ENCODE measurements around the gene DEFB125. TPM values are rescaled to one million over a fixed set of nuclear protein-coding genes. Genes with fewer than 3 reads are reported as not detected.

Gene DEFB125
- total RNA-seq, 2 donors from 2014 or later, result not detected

DNA sequence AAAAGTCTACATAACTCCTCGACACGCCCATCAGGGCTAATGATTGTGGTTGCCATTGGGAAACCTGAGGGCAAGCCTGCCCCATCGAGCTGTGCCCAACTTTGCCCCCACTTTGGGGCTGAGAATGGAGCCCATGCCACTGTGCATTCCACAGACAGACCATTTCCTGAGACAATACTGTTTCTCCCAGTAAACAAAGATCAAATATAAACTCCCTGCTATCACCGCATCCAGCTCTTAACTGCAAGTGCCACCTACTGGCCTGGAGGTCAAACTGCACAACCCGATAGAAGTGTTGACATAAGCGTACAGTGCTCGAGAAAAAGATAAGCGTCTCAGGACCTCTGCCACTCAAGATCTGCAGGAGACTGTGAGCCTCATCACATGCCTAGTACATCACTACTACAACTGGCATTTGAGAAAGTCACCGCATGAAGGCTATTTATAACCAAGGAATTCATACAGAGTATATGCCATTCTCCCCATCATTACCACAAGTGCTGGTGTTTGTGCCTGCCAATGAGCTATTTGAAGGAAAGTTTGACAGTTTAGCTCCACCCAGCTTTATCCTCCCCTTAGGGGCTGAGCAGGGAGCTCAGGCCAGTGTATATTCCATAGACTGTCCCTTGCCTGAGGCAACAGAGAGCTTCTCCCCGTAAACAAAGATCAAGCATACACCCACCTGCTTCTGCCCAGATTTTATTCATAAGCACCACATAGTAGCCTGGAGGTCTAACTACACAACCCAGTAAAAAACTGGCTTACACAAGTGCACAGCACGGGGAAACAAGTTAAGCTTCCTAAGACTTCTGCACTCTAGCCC lies 50.4 kb downstream of the DEFB125 start:
- intact Hi-C loops (cut with DNase I), result no loop called here
- no peak for ATAC-seq
- DNase-seq, result no peak

DNA sequence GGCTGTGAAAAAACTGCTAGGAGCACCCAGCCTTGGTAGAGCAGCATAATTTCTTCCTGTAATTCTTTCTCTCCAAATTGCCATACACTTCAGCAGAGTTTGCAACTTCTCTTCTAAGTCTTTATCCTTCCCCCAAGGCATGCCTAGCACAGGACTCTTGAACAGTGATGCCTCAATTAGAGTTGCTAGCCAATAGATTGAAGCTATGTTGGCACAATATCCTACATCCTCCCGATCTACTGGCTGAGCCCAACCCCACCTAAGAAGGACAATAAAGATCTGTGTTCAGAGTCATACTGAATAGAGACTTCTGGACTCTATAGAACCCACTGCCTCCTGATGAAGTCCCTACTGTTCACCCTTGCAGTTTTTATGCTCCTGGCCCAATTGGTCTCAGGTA lies 54.8 kb downstream of the DEFB125 start, which contains the start of gene DEFB126:
DEFB126 (plus strand) TSS at position 301 of the 400 bp plus-strand sequence; CDS start at position 340, 39 bp downstream.
- DNase-seq (no peak), ATAC-seq (no peak)
- intact Hi-C loops (cut with DNase I), result no loop called here

DNA sequence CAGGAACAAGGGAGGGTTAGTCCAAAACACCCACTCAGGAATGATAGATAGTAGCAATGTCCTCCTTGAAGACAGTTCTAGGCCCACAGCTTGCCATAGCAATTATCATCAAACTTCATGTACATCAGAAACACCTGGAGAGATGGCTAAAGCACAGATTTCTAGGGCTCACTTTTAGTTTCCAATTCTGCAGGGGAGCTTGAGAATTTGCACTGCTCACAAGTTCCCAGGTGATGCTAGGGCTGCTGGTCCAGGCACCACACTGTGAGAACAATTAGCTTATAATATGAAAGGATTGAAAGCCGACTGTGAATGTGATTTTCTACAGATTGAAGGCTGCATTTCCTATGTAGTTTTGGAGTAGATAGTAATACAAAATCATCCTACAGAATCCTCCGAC lies 58.4 kb downstream of the DEFB125 start:
- intact Hi-C loops (cut with DNase I), result no loop called here
- DNase-seq (no peak), ATAC-seq (no peak)

Other genes starting within 250 kb of the DEFB125 start
- not detected for gene DEFB126, start 54.9 kb downstream of the DEFB125 start, total RNA-seq
- gene DEFB127, start 69.8 kb downstream of the DEFB125 start, total RNA-seq, result not detected
- not detected for gene DEFB128, start 102.0 kb downstream of the DEFB125 start, total RNA-seq
- gene DEFB129, start 139.6 kb downstream of the DEFB125 start, total RNA-seq, result not detected
- gene DEFB132, start 170.1 kb downstream of the DEFB125 start, total RNA-seq, result under 1 TPM in 1 of 2 donors, not detected in 1; 0.32 TPM
- gene C20orf96, start 203.1 kb downstream of the DEFB125 start, total RNA-seq, result 1 to 10 TPM; 5.5 to 7.2 TPM
- gene ZCCHC3, start 209.9 kb downstream of the DEFB125 start, total RNA-seq, result 10 to 100 TPM; 11.0 to 12.2 TPM
- 10 to 100 TPM in 1 of 2 donors, 1 to 10 TPM in 1; 8.1 to 11.6 TPM for gene SOX12, start 237.9 kb downstream of the DEFB125 start, total RNA-seq

Data from left cardiac atrium (tissue), 4 donors.